Head of caudate nucleus (tissue), 42 donors: ENCODE measurements around the gene PLXNB2.
A peak's percentile ranks its signal among the peaks of the same experiment; 100 is the strongest.

Source experiments
- DNase-seq, 42 donors: peaks; one replicate each; pipeline versions ENCODE4 v3.0.0 to v3.0.0-alpha.2; 2020 to 2021; ENCODE audit warnings: mixed read lengths in 7 of 42
- intact Hi-C: fragments of 100-400 bp; cut with DNase I; formaldehyde crosslinking; loops from one replicate; pipeline ENCODE4 v1.15.0; 2022

PLXNB2 gene

DNA sequence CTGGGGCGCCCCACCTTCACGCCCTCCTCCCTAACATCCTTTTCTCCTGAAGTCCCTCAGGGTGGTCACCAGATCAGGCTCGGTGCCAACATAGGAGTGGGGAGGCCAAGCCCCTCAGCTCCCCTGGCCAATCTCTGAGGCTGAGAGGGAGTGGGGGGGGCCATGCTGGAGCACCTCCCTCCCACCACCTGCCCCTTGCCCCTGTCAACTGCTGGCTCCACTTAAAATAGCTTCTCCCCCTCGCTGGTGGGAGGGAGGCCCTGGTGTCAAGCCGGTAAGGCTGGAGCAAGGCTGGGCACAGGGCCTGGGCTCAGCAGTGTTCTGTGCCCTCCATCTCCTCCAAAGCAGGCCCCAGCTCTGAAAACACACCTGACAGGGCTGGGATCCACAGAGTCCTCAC is 4.9 kb downstream of the PLXNB2 start:
- intact Hi-C loops = no loop called here
- no peak for DNase-seq

DNA sequence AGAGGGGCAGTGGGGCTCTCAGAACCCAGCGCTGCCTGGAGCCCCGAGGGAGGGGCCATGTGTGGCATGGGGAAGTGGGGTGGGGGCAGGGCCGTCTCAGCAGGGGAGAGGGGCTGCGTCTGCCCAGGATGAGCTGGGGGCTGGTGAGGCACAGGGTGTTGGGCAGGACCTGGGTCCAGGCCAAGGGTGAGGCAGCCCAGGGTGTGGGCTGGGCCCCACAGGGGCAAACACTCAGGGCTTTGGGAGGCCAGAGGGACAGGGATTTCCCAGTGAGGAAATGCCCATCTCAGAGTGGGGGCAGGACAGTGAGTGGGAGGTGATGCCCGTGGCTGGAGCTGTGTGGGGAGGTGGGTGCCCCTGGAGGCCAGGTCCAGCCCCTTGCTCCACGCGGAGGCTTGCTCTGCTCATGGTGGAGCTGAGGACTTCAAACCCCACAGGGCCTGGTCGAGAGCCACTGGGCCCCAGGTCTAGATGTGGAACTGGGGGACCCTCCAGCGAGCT is 5.4 kb downstream of the PLXNB2 start:
- intact Hi-C loops = no loop called here
- DNase-seq = peak in 1 of 42 donors; percentile 29

DNA sequence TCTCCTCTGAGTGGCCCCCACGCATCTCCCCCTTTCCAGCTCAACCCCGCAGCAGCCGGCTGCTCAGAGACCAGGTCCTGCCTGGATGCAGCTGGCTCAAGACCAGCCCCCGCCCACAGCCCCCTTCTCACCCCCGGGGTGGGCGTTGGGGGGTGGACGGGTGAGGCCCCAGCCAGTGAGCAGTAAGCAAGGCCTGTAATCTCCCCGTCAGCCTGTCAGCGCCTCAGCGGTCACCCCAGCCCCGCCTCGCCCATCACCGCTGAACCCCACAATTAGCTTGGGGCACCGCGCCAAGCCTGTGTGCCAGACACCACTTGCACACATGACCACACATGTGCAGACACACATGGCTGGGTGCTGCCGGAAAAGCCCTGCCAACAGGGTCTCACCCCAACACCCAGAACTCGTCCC is 5.9 kb downstream of the PLXNB2 start:
- no peak for DNase-seq
- intact Hi-C loops = no loop called here

DNA sequence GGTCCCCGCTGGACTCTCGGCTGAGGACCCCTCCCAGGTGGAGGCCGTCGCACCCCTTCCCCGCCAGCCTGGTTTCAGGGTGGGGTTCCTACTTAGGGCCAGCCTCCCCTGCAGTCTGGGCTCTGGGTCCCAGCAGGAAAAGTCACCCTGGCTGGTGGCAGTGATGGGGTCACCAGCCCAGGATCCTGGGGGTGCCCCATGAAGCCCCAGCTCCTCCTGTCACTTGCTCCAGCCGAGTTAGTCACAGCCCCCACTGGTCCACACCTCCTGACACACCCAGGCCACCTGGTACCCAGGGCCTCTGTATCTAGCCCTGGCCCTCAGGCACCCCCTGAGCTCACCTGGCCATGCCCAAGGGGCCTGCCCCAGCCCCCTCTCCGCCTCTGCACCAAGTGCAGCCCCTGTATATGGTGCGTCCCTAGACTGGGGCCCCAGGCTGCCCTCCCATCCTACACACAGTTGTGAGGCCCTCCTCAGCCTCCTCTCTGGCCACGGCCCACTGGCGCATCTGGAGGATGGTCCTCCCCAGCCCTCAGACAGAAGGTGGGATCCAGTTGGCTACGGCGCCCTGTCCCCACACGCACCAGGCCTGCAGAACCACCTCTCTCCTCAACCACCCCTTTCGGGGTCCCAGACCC is 6.7 kb downstream of the PLXNB2 start:
- intact Hi-C loops = no loop called here
- no peak for DNase-seq

DNA sequence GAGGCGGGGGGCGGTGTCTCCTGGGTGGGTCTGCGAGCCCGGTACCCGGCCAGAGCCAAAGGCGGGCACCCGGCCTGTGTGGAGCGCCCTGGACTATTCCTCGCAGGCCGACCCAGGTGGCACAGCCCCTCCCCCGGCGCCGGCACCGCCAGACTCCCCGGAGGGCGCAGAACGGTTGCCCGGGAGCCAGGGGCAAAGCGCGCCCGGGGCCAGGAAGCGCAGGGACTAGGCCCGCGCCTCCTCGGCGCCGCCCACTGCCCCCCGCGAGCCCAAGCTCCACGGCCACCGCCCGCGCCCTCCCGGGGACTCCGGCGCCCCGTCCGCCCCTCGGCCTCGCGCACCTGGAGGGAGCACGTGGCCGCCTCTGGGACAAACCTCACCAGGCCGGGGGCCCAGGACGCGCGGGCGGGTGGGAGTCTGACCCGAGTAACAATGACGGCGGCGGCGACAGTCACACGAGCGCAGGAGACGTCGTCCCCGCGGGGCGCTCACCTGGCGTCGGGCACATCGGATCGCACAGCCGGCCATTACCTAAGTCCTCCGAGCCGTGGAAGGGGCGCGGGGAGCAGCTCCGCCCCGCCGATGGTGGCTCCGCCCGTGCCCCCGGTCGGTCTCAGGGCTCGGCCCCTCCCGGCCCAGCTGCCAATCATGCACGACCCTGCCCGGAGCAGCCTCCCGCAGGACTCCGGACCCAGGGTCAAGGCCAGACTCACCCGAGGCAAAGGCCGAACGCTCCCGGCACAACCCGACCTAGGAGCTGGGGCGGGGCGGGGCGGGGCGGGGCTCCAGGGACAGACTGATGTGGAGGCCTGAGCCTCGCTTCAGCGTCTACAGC is 7.4 kb downstream of the PLXNB2 start:
- DNase-seq = peak in 2 of 42 donors; percentile 18 to 29
- intact Hi-C loops = no loop called here

DNA sequence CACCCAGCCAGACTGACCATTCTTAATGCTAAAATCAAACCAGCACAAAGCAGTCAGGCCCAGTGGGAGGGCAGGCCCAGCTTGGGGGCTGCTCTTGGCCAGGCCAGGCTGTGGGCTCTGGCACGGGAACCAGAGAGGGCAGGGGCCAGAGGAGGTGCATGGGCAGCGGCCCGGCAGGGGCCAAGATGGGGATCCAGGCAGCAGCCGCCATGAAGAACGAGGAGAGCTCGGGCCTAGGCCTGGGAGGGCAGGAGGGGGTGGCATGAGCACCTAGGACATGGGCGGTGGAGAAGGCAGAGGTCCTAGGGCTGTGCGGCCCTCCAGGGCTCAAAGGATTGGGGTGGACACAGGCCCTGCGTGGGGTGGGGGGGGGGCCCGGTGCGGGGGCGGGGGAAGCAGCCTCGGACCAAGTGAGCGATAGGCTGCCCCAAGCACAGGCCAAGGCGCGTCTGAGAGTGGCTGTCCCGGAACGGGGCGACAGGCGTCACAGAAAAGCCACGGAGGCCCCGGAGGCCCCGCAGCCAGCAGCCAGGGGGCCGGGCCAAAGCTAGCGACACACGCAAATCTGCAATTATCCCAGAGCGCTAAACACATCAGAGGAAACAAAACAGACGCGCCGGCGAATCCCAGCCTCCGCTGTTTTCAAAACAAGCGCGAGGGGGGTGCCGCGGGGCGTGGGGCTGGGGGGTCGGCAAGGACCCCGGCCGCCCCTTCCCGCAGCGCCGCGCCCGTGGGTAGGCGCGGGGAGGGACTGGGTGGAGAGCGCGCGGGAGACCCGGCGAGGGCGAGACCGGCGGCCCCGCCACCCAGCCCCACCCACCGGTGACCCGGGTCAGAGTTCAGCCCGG is 8.3 kb downstream of the PLXNB2 start:
- peak in 3 of 42 donors; percentile 12 to 32 (median 28) for DNase-seq
- intact Hi-C loops = no loop called here

DNA sequence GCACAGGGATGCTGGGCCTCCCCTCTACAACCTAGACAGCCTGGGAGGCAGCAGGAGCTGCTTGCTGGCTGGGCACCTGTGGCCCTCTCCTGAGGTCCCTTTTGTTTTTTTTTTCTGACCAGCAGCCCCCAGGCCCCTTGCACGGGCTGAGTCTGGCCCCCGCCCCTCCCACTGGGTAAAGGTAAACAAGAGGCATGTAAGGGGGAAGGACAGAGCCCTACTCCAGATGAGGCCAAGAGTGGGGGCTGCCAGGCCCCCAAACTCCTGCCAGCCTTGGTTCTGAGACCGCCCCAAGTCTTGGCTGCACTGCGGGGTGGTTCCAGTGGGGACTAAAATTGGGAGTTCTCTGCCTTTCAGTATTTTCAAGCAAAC is 9.2 kb downstream of the PLXNB2 start:
- DNase-seq = no peak
- intact Hi-C loops = no loop called here

DNA sequence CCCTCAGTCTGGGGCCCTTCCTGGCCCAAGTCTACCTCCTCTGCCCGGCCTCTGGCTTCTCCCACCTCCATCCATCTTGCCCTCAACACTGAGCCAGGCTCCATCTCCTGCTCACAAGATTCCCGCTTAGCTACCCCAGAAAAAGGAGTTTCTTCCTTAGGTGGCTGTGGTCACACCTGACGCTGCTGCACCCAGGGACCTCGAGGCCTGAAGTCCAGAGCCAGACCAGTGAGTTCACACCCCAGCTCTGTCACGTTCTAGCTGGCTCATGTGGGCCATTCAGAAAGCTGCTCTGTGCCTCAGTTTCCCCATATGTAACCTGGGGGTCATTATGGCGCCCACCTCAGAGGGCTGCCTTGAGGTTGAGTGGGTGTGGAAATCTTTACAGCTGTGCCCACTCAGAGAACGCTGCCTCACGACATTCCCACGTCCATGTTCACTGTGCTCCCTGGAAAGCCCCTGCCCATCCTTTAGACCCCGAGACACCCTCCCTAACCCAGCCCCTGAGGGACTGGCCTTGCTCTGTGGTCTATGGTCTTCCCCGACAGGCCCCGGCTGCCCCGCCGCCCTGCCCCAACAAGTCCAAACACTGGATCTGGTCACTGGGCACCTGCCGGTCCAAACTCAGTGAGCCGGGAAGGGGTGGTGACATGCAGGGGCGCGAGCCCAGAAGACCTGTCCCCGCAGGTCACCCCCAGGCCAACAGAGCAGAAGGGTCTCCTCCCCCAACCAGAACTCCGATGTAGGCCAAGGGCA is 9.8 kb downstream of the PLXNB2 start:
- intact Hi-C loops = no loop called here
- DNase-seq = no peak

DNA sequence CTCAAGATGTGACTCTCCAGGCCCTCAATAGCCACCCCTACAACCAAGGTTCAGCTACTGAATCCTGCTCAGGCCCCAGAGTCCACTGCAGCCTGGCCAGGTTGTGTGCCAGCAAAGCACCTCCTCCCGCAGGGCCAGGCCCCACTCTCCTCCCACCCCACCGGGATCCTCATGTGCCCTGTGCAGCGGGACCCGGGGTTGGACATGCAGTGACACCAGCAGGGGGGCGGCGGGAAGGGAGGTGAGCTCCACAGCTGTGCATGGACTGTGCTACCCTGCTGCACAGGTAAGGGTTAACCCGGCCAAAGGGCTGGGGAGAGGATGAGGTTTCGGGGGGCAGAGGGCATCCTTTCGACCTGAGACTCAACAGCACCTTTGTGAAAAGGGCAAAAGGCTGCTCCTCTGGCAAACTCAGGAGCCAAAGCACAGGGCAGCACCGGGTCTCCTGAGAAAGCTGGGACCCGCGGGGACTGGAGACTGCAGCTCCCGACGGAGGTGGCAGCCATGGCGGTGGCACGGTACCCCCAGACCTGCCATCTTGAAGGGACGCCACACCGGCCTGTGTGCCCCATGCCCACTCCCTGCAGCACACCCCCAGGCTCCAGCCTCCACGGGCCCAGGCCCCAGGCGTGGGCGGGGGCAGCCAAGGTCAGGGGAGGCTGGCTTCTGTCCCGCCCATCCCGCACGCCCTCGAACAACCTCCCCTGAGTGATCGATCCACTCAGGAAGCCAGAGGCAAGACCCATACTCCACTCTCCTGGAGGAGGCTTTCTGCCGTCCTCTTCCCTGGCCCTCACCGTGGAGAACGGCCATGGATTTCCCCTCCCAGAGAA is 10.6 kb downstream of the PLXNB2 start:
- no peak for DNase-seq
- intact Hi-C loops = no loop called here

DNA sequence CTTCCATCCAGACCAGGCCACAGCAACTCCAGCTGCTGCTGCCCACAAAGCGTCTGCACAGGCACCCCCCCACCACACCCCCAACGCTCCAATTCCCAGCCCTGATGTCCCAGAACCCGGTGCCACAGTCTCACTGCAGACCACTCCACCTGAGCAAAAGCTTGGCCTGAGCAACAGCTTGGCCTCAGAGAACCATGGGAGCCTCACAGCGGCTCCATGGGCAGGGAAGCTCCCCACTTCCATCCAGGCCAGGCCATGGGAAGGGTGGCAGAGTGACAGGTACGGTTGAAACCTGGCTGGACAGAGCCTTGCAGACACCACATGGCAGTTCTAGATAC is 13.2 kb downstream of the PLXNB2 start:
- DNase-seq = no peak
- intact Hi-C loops = no loop called here

DNA sequence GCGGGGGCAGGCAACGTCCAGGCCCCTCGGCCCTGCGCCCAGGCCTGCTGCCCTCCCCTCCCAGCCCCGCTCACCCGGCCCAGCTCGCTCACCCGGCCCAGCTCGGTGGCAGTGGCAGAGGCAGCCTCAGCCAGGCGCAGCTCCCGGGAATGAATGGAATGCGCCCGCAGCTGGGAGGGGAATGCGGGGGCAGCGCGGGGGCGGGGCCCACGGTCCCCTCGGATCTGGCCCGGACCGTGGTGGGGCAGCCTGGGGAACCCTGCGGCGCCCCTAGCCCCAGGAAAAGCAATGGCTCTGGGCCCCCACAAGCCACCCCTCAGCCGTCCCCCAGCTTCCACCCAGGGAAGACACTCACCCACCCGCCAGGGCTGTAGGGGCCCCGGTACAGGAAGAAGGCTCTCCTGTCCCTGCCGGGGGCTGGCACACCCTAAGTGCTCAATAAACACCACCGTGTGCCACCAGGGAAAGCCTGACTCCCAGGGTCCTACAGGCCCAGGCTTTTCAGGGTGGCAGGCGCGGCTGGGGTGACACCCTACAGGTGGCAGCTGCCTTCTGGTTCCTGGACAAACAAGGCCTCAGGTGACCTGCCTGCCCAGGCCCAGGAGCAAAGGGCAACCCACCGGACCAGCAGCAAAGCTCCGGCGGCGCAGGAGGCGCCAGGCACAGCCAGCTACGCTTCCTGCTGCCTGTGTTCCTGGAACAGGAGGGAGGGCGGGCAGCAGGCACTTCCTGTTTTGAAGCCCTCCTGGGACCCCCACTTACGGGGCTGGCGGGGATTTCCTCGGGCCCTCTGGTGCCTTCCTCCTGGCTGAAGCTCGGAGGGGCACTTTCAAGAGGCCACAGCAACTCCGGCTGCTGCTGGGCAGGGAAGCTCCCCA is 13.8 kb downstream of the PLXNB2 start:
- DNase-seq = peak in 11 of 42 donors; percentile 14 to 71 (median 61)
- intact Hi-C loops = no loop called here

DNA sequence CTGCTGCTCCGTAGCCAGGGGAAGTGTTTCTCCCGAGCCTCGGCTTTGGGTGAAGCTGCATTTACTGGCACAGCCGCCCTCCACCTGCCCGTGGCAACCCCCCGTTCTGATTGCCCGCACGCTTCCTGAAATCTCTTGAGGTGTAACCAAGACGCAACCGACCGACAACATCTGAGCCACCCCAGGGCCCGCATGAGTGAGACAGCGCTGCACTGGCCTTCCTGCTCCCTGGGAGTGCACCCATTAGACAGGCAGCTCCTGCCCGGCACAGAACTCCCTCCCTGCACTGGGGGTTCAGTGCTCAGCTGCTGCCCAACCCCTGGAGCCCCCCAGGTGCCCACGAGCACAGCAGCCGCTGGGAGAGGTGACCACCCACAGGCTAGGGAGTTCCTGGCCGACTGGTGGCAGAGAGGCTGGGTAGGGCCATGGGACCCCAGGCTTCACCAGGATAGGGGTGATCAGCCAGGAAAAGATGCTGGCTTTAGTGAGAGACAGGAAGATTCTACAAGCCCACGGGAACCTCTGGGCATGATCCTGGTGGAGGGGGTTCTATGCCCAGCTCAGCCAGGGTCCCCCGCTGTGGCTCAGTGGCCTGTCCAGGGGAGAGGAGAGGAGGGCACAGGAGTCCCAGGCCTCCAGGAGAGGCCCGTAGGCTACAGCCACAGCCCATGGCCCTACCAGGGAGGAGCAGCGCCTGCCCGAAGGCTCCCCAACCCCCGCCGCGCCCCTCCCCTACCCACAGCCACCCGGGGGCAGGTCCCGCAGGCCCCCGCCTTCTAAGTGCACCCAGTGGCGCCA is 14.6 kb downstream of the PLXNB2 start:
- DNase-seq = peak in 1 of 42 donors; percentile 35
- intact Hi-C loops = no loop called here

DNA sequence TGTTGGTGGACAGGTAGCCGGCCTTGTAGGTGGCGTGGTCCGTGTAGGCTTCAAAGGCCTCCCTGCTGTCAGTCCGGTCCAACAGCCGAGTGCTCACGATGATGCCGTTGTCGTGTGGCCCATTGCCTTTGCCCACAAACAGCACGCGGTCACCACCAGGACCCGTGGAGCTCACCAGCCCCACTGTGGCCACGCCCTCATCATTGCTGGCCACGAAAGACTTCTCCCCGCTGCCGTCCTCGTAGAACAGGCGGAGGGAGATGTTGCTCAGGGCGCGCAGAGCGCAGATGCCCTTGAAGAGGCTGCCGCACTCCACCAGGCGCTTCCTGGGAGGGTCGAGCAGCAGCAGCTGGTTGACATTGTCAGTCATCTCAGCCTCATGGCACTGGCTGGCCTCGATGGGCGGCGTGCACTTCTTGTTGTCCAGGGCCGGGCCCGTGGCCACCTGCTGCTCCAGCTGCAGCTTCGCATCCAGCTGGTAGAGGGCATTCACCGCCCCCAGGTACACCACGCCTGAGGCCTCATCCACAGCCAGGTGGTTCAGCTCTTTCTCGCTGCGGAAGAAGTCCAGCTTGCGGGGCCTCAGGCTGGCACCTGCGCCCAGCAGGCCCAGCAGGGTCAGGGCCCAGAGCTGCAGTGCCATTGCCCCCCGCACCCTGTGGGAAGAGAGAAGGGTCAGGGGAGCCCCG is 17.4 kb downstream of the PLXNB2 start:
- intact Hi-C loops = no loop called here
- DNase-seq = no peak

DNA sequence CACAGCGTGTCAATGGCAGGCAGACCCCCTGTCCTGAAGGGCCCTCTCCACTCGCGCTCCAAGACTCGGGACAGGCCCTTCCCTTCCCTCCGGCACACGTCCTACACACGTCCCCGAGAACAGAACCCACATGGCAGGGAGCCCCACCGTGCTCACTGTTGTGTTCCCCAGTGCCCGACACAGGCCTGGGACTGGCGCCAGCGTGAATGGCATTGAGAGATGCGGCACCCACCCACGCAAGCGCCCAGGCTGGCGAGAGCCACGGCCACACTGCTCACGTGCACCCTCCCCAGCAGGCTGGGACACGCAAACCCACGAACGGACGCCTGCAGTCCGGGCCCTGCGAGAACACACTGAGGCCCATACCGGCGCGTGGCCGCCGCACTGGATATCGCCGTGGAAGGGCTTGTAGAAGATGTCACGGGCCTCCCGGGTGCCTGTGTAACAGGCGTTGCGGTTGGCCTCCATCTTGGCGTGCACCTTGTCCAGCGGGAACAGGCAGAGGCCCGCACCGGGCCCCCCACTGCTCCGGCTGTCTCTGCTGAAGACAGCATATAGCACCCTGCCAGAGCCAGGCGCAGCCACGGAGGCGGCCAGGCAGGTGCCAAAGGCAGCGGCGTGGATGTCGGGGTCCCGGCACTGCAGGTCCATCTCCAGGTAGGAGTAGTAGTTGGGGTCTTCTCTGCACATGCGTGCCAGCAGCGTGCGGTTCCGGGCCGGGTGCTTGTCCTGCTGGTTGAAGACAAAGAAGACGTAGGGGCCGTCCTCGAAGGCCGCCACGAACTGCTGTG is 18.1 kb downstream of the PLXNB2 start:
- DNase-seq = no peak
- intact Hi-C loops = no loop called here

DNA sequence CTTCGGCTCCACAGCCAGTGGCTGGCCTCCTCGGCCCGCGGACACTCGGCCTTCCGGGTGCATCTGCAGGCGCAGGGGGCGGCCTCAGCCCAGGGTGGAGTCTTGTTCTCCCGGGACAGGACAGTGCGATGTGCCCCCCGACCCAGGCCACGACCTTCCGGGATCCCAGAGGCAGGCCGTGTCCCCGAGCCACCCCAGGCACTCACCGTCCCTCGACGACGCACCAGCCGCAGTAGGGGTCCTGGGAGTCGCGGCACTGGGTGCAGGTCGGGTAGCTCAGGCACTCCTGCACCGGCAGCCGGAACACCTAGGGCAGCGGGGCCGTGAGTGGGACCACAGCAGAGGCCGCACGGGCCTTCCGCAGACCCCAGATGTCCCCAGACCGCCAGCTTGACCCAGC is 19.7 kb downstream of the PLXNB2 start:
- intact Hi-C loops = no loop called here
- DNase-seq = no peak
